LNCaP clone FGC (cell line): ENCODE results near the gene COMP.
"Not testable (repeated sequence)": the region's sequence is repeated elsewhere in the genome, so short reads cannot be mapped to it uniquely, and the experiment has no call there.

ENCODE experiments used
- DNase-seq: peaks from one replicate; pipeline ENCODE4 v3.0.0-alpha.2; 2011; ENCODE audit warnings: low read depth
- H3K4me3 ChIP-seq: 2 replicates; pipeline ENCODE4 v1.5.1; 2011; ENCODE audit warnings: mild to moderate bottlenecking, low read depth, low read length, control low read depth
- TF ChIP-seq, protein P1 (sequence below): IDR thresholded peaks from 2 replicates; pipeline ENCODE4 v1.5.1; 2012; ENCODE audit warnings: mild to moderate bottlenecking; ENCODE audit not compliant: control insufficient read depth, insufficient read depth; ENCODE audit errors: extremely low read depth

The COMP gene

GRCh38 chr19:18735324-18735723 is 55.8 kb downstream of the COMP start:
- DNase-seq, result no peak
- no peak overlapping the region for H3K4me3 ChIP-seq
- TF ChIP-seq, protein P1, sequence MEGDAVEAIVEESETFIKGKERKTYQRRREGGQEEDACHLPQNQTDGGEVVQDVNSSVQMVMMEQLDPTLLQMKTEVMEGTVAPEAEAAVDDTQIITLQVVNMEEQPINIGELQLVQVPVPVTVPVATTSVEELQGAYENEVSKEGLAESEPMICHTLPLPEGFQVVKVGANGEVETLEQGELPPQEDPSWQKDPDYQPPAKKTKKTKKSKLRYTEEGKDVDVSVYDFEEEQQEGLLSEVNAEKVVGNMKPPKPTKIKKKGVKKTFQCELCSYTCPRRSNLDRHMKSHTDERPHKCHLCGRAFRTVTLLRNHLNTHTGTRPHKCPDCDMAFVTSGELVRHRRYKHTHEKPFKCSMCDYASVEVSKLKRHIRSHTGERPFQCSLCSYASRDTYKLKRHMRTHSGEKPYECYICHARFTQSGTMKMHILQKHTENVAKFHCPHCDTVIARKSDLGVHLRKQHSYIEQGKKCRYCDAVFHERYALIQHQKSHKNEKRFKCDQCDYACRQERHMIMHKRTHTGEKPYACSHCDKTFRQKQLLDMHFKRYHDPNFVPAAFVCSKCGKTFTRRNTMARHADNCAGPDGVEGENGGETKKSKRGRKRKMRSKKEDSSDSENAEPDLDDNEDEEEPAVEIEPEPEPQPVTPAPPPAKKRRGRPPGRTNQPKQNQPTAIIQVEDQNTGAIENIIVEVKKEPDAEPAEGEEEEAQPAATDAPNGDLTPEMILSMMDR, result no peak

GRCh38 chr19:18733762-18734332 is 57.3 kb downstream of the COMP start:
- not testable (repeated sequence) for DNase-seq, H3K4me3 ChIP-seq

- DNase-seq, result no peak
- H3K4me3 ChIP-seq, result no peak overlapping the region
- TF ChIP-seq, protein P1, result no peak
Measured at GRCh38 chr19:18733196-18733647, 57.9 kb downstream of the COMP start.
